GM12874 (cell line): ENCODE data around the gene MECR.

Experiments used
- TF ChIP-seq, protein P1 (sequence below): IDR thresholded peaks from 2 replicates; pipeline ENCODE4 v1.5.1; 2011; ENCODE audit warnings: low read depth, mild to moderate bottlenecking, control low read depth, low read length, moderate library complexity; ENCODE audit not compliant: insufficient read depth

MECR gene

DNA sequence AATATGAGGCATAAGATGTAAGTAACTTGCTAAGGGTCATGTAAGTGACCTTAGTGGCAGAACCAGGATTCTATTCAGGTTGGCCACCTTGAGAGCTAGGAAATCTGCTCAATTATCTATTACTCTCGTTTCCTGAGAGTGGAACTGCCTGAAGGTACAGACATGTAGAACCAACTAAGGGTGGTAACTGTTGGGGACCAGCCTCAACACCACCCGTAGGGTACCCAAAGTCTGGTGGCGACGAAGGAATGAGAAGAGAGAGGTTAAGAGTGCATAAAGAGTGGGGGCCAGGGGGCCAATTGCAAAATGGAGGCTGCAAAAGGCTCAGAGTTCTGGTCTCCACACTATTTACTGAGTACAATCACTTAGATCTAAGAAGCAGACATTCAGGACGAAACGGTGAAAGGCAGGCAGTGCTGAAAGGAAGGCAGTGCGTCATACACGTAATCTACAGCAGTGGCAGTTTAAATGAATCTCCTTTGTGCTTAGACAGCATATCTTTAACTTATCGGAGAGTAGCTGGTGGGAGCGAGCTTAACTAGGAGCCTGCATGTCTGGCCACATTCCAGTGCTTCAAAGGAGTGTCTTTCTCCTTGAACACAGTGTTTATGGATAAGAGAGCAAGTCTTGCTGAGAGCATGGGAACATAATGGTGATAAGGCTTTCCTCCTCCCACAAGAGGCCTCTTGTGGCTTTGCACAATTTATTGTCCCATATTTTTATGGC is 74.0 kb downstream of the MECR start:
- TF ChIP-seq, protein P1, sequence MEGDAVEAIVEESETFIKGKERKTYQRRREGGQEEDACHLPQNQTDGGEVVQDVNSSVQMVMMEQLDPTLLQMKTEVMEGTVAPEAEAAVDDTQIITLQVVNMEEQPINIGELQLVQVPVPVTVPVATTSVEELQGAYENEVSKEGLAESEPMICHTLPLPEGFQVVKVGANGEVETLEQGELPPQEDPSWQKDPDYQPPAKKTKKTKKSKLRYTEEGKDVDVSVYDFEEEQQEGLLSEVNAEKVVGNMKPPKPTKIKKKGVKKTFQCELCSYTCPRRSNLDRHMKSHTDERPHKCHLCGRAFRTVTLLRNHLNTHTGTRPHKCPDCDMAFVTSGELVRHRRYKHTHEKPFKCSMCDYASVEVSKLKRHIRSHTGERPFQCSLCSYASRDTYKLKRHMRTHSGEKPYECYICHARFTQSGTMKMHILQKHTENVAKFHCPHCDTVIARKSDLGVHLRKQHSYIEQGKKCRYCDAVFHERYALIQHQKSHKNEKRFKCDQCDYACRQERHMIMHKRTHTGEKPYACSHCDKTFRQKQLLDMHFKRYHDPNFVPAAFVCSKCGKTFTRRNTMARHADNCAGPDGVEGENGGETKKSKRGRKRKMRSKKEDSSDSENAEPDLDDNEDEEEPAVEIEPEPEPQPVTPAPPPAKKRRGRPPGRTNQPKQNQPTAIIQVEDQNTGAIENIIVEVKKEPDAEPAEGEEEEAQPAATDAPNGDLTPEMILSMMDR, result no peak

DNA sequence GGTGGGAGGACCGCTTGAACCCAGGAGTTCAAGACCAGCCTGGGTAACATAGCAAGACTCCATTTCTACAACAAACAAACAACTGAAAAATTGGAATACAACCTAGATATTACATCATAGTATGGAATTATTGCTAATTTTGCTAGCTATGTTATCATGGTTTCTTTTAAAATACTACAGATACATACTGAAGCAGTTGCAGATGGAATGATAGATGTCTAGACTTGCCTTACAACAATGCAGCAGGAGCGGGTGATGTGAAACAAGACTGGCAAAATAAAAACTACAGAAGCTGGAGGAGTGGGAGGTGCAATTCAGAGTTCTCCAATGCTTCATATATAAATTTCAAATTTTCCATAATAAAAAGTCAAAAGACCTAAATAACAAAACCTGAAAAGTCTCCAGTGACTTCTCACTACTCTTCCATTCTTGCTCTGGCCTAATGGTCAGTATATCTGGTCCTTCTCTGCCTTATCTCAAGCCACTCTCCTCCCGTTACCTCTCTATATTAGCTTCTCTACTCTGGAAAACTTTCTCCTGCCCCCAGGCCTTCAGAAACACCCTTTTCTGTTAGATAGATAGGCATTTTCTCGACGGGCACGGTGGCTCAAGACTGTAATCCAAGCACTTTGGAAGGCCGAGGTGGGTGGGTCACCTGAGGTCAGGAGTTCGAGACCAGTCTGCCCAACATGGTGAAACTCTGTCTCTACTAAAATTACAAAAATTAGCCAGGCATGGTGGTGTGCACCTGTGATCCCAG is 78.5 kb downstream of the MECR start:
- TF ChIP-seq, protein P1, result no peak

DNA sequence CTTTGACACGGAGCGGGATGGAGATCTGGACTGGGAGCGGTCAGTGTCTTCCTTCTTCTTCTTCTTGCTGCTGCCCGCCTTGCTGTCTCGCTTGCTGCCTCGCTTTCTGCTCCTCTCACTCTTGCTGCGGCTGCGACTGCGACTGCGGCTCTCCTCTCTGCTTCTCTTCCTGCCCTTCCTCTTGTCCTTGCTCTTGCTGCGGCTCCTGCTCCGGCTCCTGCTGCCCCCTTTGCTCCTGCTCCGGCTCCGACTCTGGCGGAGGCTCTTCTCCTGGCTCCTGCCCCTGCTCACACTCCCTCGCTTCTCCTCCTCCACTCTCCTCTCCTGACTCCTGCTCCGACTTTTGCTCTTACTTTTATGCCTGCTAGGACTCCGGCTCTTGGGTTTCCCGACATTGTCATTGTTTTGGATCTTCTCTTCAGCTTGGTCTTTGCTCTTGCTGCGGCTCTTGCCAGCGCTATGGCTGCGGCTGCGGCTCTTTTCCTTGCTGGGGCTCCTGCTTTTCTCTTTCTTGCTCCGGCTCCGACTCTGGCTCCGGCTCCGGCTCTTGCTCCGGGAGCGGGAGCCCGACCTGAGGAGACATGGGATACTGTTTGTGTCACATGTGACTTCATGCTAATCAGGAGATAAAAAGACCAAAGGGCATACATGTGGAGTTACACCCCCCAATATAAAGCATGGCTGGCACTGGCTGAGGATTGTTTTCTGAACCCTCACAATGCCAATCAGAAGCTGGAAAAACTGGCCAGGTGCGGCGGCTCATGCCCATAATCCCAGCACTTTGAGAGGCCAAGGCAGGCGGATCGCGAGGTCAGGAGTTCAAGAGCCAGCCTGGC is 81.9 kb downstream of the MECR start:
- TF ChIP-seq, protein P1, result no peak

DNA sequence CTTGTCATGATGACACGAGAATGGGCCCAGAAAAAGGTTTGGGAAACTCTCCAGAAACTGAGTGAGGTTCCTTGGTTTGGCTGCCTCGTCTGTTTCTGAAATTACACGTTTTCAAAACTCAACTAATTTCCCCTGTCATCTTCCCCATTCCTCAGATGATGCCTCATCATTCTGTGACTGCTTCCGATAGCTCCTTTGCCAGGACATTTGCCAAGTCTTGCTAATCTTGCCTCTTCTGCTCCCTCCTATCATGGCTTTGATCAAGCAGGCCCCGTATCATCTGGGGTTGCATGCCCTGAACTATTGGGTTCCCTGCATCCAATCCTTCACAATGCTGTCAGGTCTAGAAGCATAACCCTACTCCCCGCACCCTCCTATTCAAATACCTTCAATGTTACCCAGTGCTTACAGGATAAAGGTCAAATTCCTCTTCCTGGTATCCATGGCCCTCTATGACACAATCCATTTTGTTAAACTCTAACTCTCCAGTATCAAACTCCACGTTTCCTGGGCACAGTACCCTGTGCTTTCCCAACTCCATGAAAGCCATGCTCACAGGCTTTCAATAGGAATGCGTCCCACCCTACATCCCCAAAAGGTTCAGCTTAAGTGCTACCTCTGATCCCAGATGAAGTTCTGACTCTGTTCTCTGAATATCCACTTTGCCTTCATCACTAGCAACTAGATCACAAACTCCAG is 84.8 kb downstream of the MECR start:
- TF ChIP-seq, protein P1, result no peak

DNA sequence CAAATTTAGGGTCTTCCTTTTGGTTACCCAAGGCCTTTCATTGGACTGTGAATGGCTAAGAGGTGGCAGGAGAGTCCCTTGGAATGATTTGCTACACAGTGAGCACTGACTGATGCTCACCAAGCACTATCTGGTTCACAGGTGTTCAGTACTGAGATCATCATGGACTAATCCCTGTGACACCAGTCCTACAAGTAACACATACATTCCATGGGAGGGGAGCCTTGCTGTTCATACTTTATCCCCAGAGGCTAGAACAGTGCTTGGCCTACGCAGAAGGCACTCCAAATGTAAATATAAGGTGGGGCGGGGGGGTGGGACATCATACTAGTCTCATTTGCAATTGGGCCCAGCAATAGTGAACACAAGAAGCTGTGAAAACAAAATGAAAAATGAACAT is 86.6 kb downstream of the MECR start:
- TF ChIP-seq, protein P1, result no peak

DNA sequence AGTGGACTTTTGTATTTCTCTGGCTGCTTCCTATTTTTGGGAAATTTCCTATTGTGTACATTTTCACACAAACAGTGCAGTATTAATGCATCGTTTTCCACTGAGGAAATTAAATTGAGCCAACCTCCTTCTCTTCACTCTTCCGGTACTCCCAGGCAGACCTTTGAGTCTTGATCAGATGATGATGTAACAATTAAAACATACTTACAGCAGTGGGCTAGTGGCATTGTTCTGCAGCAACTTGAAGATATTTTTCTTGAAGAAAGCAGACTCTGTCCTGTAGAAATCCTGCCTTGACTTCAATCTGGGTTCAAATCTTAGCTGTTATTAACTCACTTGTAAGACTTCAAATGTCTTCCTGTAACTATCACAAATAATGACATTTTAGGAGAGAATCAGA is 88.0 kb downstream of the MECR start:
- TF ChIP-seq, protein P1, result no peak
